B cell (primary cell): ENCODE data around the gene CASP14. TPM values are rescaled to one million over a fixed set of nuclear protein-coding genes. Genes with fewer than 3 reads are reported as not detected.
"Not testable (repeated sequence)": the region's sequence is repeated elsewhere in the genome, so short reads cannot be mapped to it uniquely, and the experiment has no call there.

Source experiments
- ATAC-seq: fragments of 200-7000 bp; cut with Tn5 transposase; one replicate; pipeline ENCODE4 v1.10.0; 2021; ENCODE audit warnings: low read depth, mild to moderate bottlenecking, moderate number of reproducible peaks, moderate library complexity
- CTCF ChIA-PET: fragments of 350-600 bp; sonication (Branson Sonifier 250); formaldehyde crosslinking; loops from one replicate; lab custom pipeline; 2021; ENCODE audit warnings: antibody characterized with exemption, inconsistent platforms; lab: Charles Lee
- POLR2A ChIA-PET: fragments of 350-600 bp; sonication (Branson Sonifier 250); formaldehyde crosslinking; loops from one replicate; lab custom pipeline; 2021; ENCODE audit warnings: antibody characterized with exemption; lab: Charles Lee
- DNase-seq: peaks from one replicate; pipeline ENCODE4 v3.0.0; 2013
- H2AFZ ChIP-seq: 2 replicates; pipeline ENCODE4 v1.6.1; 2012; ENCODE audit warnings: mild to moderate bottlenecking, low read depth, low read length; ENCODE audit not compliant: insufficient read depth, poor library complexity, severe bottlenecking
- H3K27ac ChIP-seq, 2 donors: 1 replicate in 1 of 2; 2 replicates in 1 of 2; pipeline ENCODE4 v1.5.1; 2012 to 2013; ENCODE audit warnings: low read length in 2 of 2, mild to moderate bottlenecking in 2 of 2, moderate library complexity in 1 of 2
- H3K27me3 ChIP-seq, 4 experiments: fragments of 200-600 bp in 1 of 4; sonication (generic) in 1 of 4; replicated peaks in 1 of 4; 1 replicate in 2 of 4; 2 replicates in 2 of 4; pipeline versions ENCODE4 v1.6.1 to v1.7.0; 2013 to 2016; ENCODE audit warnings: low read length in 3 of 4, mild to moderate bottlenecking in 2 of 4, mixed read lengths in 1 of 4, moderate library complexity in 1 of 4; ENCODE audit not compliant: insufficient read depth in 4 of 4, control insufficient read depth in 3 of 4; ENCODE audit errors: control extremely low read depth in 1 of 4
- H3K36me3 ChIP-seq, 2 experiments: replicated peaks in 1 of 2; 1 replicate in 1 of 2; 2 replicates in 1 of 2; pipeline versions ENCODE4 v1.6.1 to v1.7.1; 2013; ENCODE audit warnings: low read length in 1 of 2; ENCODE audit not compliant: insufficient read depth in 2 of 2, control insufficient read depth in 1 of 2; ENCODE audit errors: control extremely low read depth in 1 of 2, extremely low read depth in 1 of 2
- H3K4me1 ChIP-seq, 2 donors: fragments of 200-600 bp in 1 of 2; sonication (generic) in 1 of 2; 1 replicate in 1 of 2; 2 replicates in 1 of 2; pipeline versions ENCODE4 v1.5.1 to v1.6.1; 2013 to 2017; ENCODE audit warnings: low read length in 2 of 2; ENCODE audit not compliant: control insufficient read depth in 2 of 2, insufficient read depth in 2 of 2
- H3K4me2 ChIP-seq: replicated peaks from 2 replicates; pipeline ENCODE3; 2012; ENCODE audit warnings: mild to moderate bottlenecking, low read depth, low read length; ENCODE audit not compliant: poor library complexity, severe bottlenecking
- H3K4me3 ChIP-seq, 5 experiments: fragments of 200-600 bp in 1 of 5; sonication (generic) in 1 of 5; 1 replicate in 3 of 5; 2 replicates in 2 of 5; pipeline versions ENCODE4 v1.5.1 to v1.7.0; 2011 to 2016; ENCODE audit warnings: low read length in 4 of 5, mild to moderate bottlenecking in 4 of 5, low read depth in 2 of 5, control low read depth in 1 of 5, moderate library complexity in 1 of 5; ENCODE audit not compliant: insufficient read depth in 1 of 5; ENCODE audit errors: control extremely low read depth in 1 of 5, extremely low read depth in 1 of 5
- H3K79me2 ChIP-seq: fragments of 200-600 bp; sonication (generic); one replicate; pipeline ENCODE4 v1.6.0; 2016; ENCODE audit warnings: low read length; ENCODE audit not compliant: control insufficient read depth, insufficient read depth
- H3K9ac ChIP-seq: fragments of 200-600 bp; sonication (generic); 2 replicates; pipeline ENCODE4 v1.6.1; 2017; ENCODE audit warnings: mild to moderate bottlenecking, low read length, moderate library complexity
- H3K9me3 ChIP-seq, 3 donors: one replicate each; pipeline versions ENCODE4 v1.6.1 to v1.7.1; 2013; ENCODE audit warnings: low read length in 2 of 3; ENCODE audit not compliant: control insufficient read depth in 2 of 3, insufficient read depth in 1 of 3; ENCODE audit errors: control extremely low read depth in 1 of 3
- H4K20me1 ChIP-seq: 2 replicates; pipeline ENCODE4 v1.6.0; 2012; ENCODE audit warnings: mild to moderate bottlenecking, low read length; ENCODE audit not compliant: insufficient read depth, control insufficient read depth, poor library complexity, severe bottlenecking
- H3K27ac Mint-ChIP-seq: one replicate; pipeline ENCODE4 v1.8.0; 2021; ENCODE audit warnings: mixed read lengths
- H3K27me3 Mint-ChIP-seq: one replicate; pipeline ENCODE4 v1.8.0; 2021; ENCODE audit warnings: mixed read lengths
- H3K4me1 Mint-ChIP-seq: one replicate; pipeline ENCODE4 v1.8.0; 2021; ENCODE audit warnings: mixed read lengths
- H3K4me3 Mint-ChIP-seq: one replicate; pipeline ENCODE4 v1.8.0; 2021; ENCODE audit warnings: mixed read lengths
- H3K9me3 Mint-ChIP-seq: one replicate; pipeline ENCODE4 v1.8.0; 2022; ENCODE audit warnings: mixed read lengths; ENCODE audit not compliant: insufficient read depth
- CTCF ChIP-seq: fragments of 200-600 bp; IDR thresholded peaks from one replicate; pipeline ENCODE4 v1.8.0; 2022; ENCODE audit warnings: antibody characterized with exemption, mild to moderate bottlenecking
- EZH2 ChIP-seq: IDR thresholded peaks from 2 replicates; pipeline ENCODE4 v1.6.1; 2012; ENCODE audit warnings: borderline replicate concordance, low read depth, mild to moderate bottlenecking, moderate library complexity, low read length; ENCODE audit not compliant: insufficient read depth, poor library complexity, severe bottlenecking
- WGBS: methylation state at CpG from one replicate; pipeline ENCODE4 v1.1.5; 2013; ENCODE audit warnings: missing lambda C conversion rate; ENCODE audit not compliant: insufficient coverage; 5-methylcytosine and 5-hydroxymethylcytosine counted together
- intact Hi-C: fragments of 100-400 bp; cut with micrococcal nuclease; formaldehyde crosslinking; loops from one replicate; pipeline ENCODE4 v1.10.0; 2022
- polyA plus RNA-seq: library from polyadenylated mRNA; depleted of rRNA; stranded (reverse); fragments of >200 nt; gene quantifications from 2 replicates; pipeline ENCODE4 v1.2.3, GENCODE V29; 2012
- total RNA-seq, 2 donors: library from RNA; stranded (reverse); fragments of 120-200 nt in 1 of 2; gene quantifications; 1 replicate in 1 of 2; 2 replicates in 1 of 2; pipeline versions ENCODE4 v1.2.3 to v1.2.4, GENCODE V29; 2013 to 2022

CASP14 gene
- total and polyA plus RNA-seq, 2 donors (not counting 1 experiment from before 2014, with no cell fraction given), result not detected

- CTCF ChIA-PET, result no interaction called here
Measured at GRCh38 chr19:15075806-15076205, 26.5 kb downstream of the CASP14 start.

DNA sequence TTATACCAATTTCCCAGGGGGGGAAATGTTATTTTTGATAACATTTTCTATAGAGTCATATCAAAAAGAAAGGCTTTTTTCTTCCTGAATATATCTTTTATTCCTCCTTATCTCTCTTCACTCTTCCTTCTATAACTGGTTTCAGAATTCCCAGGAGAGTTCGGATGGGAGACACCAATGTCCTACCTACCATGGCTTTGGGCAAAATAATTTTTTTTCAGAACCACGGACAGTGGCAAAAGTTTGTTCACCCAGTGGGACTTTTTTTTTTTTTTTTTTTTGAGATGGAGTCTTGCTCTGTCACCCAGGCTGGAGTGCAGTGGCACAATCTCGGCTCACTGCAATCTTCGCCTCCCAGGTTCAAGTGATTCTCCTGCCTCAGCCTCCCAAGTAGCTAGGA lies 30.7 kb downstream of the CASP14 start:
- DNase-seq, H3K4me1 ChIP-seq, H3K9me3 Mint-ChIP-seq, H3K9me3 ChIP-seq, H3K4me3 Mint-ChIP-seq, H3K36me3 ChIP-seq, H3K27ac ChIP-seq, H3K4me3 ChIP-seq, H2AFZ ChIP-seq, H3K79me2 ChIP-seq, intact Hi-C loops, CTCF ChIA-PET, H3K4me1 Mint-ChIP-seq, H3K27ac Mint-ChIP-seq, H3K9ac ChIP-seq, ATAC-seq, POLR2A ChIA-PET, H3K4me2 ChIP-seq, H4K20me1 ChIP-seq: not testable (repeated sequence)
- peaks cover 0 to 16% (median 1%) of the 10 kb centered on the region in 4 experiments for H3K27me3 ChIP-seq
- WGBS, result 100% methylated on average over 1 of the region's 4 CpGs
- peaks cover 21% of the 10 kb centered on the region for H3K27me3 Mint-ChIP-seq

More at GRCh38 chr19:15075806-15076205, 26.5 kb downstream of the CASP14 start:
- WGBS, result no CpG with 5 or more reads among the region's 4 CpGs
- Mint-ChIP-seq H3K9me3 (peaks cover 1% of the 10 kb centered on the region), H3K4me3 (no peak overlapping the region), H3K4me1 (no peaks in the 10 kb centered on the region), H3K27ac (no peak overlapping the region), H3K27me3 (peaks cover 10% of the 10 kb centered on the region)
- DNase-seq (no peak), ATAC-seq (no peak)
- Histone ChIP-seq H3K4me1 (no peaks in the 10 kb centered on the region), H2AFZ (no peak overlapping the region), H4K20me1 (no peaks in the 10 kb centered on the region), H3K79me2 (no peaks in the 10 kb centered on the region), H3K4me2 (no peak overlapping the region), H3K9me3 (no peaks in the 10 kb centered on the region), H3K36me3 (no peaks in the 10 kb centered on the region), H3K4me3 (no peak overlapping the region), H3K27ac (no peak overlapping the region), H3K27me3 (peaks cover 0 to 7% (median 0%) of the 10 kb centered on the region in 4 experiments), H3K9ac (no peak overlapping the region)
- intact Hi-C loops, result no loop called here
- POLR2A ChIA-PET, result no interaction called here
- TF ChIP-seq CTCF (no peak), EZH2 (no peak)
